Smooth muscle cell (in vitro differentiated cells): Measurements from ENCODE around the gene ENDOV. TPM values are rescaled to one million over a fixed set of nuclear protein-coding genes. Genes with fewer than 3 reads are reported as not detected.

ENCODE experiments used
- DNase-seq: peaks from one replicate; lab custom pipeline; 2025; ENCODE audit not compliant: unreplicated experiment; lab: John Stamatoyannopoulos, UW
- H2AFZ ChIP-seq: fragments of 200-600 bp; sonication (generic); 2 replicates; pipeline ENCODE4 v1.6.0; 2016; ENCODE audit warnings: antibody characterized with exemption, low read depth, mild to moderate bottlenecking
- H3F3A ChIP-seq: fragments of 200-600 bp; sonication (generic); 2 replicates; pipeline ENCODE4 v1.6.0; 2017; ENCODE audit warnings: antibody characterized with exemption, low read depth
- H3K27ac ChIP-seq: fragments of 200-600 bp; sonication (generic); 2 replicates; pipeline ENCODE4 v1.5.1; 2016; ENCODE audit warnings: low read depth, mild to moderate bottlenecking
- H3K27me3 ChIP-seq: fragments of 200-600 bp; sonication (generic); 2 replicates; pipeline ENCODE4 v1.6.1; 2016; ENCODE audit warnings: low read depth, mild to moderate bottlenecking
- H3K36me3 ChIP-seq: fragments of 200-600 bp; sonication (generic); 2 replicates; pipeline ENCODE4 v1.5.1; 2016; ENCODE audit warnings: low read depth
- H3K4me1 ChIP-seq: fragments of 200-600 bp; sonication (generic); 2 replicates; pipeline ENCODE4 v1.5.1; 2016; ENCODE audit warnings: low read depth
- H3K4me2 ChIP-seq: fragments of 200-600 bp; sonication (generic); 2 replicates; pipeline ENCODE4 v1.6.0; 2016; ENCODE audit warnings: mild to moderate bottlenecking
- H3K4me3 ChIP-seq: fragments of 200-600 bp; sonication (generic); 2 replicates; pipeline ENCODE4 v1.5.1; 2016; ENCODE audit warnings: mild to moderate bottlenecking
- H3K79me2 ChIP-seq: fragments of 200-600 bp; sonication (generic); 2 replicates; pipeline ENCODE4 v1.6.0; 2016; ENCODE audit warnings: low read depth, mild to moderate bottlenecking
- H3K9ac ChIP-seq: fragments of 200-600 bp; sonication (generic); 2 replicates; pipeline ENCODE4 v1.6.0; 2016; ENCODE audit warnings: low read depth
- H3K9me3 ChIP-seq: fragments of 200-600 bp; sonication (generic); replicated peaks from 2 replicates; pipeline ENCODE4 v1.5.1; 2016; ENCODE audit warnings: low read depth
- H4K20me1 ChIP-seq: fragments of 200-600 bp; sonication (generic); 2 replicates; pipeline ENCODE4 v1.6.0; 2016; ENCODE audit warnings: low read depth
- WGBS: methylation state at CpG from one replicate; pipeline ENCODE4 v1.1.7; 2016; ENCODE audit warnings: low lambda C conversion rate; 5-methylcytosine and 5-hydroxymethylcytosine counted together
- polyA plus RNA-seq: library from polyadenylated mRNA; unstranded; fragments of >200 nt; fragmentation: Nextera tagmentation; extraction: Ambion mirVana; gene quantifications from 2 replicates; pipeline ENCODE4 v1.2.1, GENCODE V29; 2016
- total RNA-seq: library from RNA; depleted of rRNA; stranded (reverse); fragments of >200 nt; gene quantifications from 2 replicates; pipeline ENCODE4 v1.2.3, GENCODE V29; 2014
- TF ChIP-seq, protein P1 (sequence below): fragments of 200-600 bp; sonication (generic); IDR thresholded peaks from 2 replicates; pipeline ENCODE4 v1.5.1; 2017; ENCODE audit warnings: borderline replicate concordance, mild to moderate bottlenecking, antibody characterized with exemption; ENCODE audit not compliant: insufficient read depth, poor library complexity, severe bottlenecking

Gene ENDOV
- total and polyA plus RNA-seq, 2 experiments from 2014 or later, result 31.6 to 59.7 TPM

DNA sequence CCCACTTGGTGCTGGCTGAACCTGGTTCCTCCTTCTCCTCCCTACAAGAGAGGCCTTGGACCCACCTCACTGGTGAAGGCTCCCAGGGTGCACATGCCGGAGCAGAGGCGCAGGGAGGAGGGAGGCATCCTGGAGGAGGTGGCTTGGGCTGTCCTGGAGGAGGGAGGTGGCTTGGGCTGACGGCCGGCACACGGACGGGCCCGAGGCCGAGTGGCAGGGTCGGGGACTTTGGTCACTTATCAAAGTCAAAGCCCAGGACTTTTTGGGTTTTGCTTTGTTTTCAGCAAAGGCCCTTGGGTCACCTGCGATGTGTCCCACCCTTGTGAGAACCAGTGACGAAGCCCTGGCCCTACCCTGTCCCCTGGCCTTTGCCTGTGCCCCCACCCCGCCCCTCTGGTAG lies 28.5 kb downstream of the ENDOV start:
- no peak overlapping the region for H3K9ac ChIP-seq
- 62% methylated on average over 9 of the region's 12 CpGs for WGBS

DNA sequence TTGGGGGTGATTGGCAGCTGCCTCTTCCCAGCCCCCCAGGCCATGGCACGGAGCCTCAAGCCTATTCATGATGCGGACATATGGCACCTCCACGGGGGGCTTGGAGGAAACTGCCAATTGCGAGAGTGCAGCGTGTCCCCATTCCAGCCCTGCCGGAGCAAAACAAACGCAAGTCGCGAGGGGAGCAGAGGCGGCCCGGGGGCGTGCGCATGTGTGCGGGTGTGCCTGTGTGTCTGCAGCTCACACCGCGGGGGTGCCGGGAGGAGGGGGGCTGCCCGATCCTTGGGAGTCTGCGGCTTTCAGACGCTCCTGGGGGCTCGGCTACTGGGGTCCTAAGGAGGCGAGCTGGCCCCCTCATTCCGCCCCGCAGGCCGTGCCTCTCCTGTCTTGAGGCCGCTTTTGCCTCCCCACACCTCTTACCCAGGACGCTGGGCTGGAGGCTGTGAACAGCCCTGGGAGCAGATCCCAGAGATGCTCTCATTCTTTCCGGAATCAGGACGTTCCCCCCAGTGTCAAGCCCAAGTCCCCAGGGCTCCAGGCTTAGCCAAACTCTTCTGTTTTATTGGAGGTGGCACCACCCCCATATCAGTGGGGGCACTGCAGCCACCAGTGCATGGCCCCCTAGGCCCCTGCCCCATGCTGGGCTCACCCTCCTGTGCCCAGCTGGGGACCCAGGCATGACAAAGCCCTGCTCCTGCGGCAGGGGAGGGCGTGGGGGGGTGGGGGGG lies 29.1 kb downstream of the ENDOV start:
- H3K4me1 ChIP-seq, result no peaks in the 10 kb centered on the region
- H2AFZ ChIP-seq, result no peak overlapping the region
- no peak overlapping the region for H3K4me3 ChIP-seq
- H3K9ac ChIP-seq, result no peak overlapping the region
- H3K27ac ChIP-seq, result no peak overlapping the region
- H3K27me3 ChIP-seq, result peaks cover 11% of the 10 kb centered on the region
- peaks cover 53% of the 10 kb centered on the region for H4K20me1 ChIP-seq
- WGBS, result 33% methylated on average over 16 of the region's 31 CpGs
- TF ChIP-seq, protein P1, sequence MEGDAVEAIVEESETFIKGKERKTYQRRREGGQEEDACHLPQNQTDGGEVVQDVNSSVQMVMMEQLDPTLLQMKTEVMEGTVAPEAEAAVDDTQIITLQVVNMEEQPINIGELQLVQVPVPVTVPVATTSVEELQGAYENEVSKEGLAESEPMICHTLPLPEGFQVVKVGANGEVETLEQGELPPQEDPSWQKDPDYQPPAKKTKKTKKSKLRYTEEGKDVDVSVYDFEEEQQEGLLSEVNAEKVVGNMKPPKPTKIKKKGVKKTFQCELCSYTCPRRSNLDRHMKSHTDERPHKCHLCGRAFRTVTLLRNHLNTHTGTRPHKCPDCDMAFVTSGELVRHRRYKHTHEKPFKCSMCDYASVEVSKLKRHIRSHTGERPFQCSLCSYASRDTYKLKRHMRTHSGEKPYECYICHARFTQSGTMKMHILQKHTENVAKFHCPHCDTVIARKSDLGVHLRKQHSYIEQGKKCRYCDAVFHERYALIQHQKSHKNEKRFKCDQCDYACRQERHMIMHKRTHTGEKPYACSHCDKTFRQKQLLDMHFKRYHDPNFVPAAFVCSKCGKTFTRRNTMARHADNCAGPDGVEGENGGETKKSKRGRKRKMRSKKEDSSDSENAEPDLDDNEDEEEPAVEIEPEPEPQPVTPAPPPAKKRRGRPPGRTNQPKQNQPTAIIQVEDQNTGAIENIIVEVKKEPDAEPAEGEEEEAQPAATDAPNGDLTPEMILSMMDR, result no peak
- H3K4me2 ChIP-seq, result no peak overlapping the region
- no peak for DNase-seq
- no peaks in the 10 kb centered on the region for H3K79me2 ChIP-seq
- H3F3A ChIP-seq, result no peaks in the 10 kb centered on the region
- no peaks in the 10 kb centered on the region for H3K36me3 ChIP-seq
- H3K9me3 ChIP-seq, result no peaks in the 10 kb centered on the region

More for the DNA sequence above, 28.5 kb downstream of the ENDOV start:
- H3K79me2 ChIP-seq, result no peaks in the 10 kb centered on the region
- H3K36me3 ChIP-seq, result no peaks in the 10 kb centered on the region
- H3K4me2 ChIP-seq, result no peak overlapping the region
- H3K27me3 ChIP-seq, result peaks cover 11% of the 10 kb centered on the region
- no peak for DNase-seq
- no peak overlapping the region for H2AFZ ChIP-seq
- no peaks in the 10 kb centered on the region for H3K9me3 ChIP-seq
- H3K27ac ChIP-seq, result no peak overlapping the region
- no peaks in the 10 kb centered on the region for H3F3A ChIP-seq
- H3K4me1 ChIP-seq, result no peaks in the 10 kb centered on the region
- TF ChIP-seq, protein P1, result no peak
- no peak overlapping the region for H3K4me3 ChIP-seq
- peaks cover 58% of the 10 kb centered on the region for H4K20me1 ChIP-seq

DNA sequence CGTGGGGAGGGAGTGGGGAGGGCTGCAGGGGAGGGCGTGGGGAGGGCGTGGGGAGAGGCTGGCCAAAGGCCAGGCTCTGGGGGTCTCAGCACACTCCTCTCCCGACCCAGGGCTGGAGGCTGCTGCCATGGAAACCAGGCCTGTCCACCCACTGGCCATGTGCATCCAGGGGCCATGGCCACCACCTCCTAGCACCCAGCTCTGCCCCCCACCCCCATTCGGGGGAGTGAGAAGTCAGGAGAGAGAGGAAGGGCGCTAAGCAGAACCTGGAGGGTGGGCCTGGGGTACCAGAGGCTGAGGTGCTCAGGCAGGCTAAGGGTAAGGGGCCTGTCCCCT lies 29.6 kb downstream of the ENDOV start:
- TF ChIP-seq, protein P1, result no peak
- H3K9ac ChIP-seq, result no peak overlapping the region
- no peaks in the 10 kb centered on the region for H3K9me3 ChIP-seq
- DNase-seq, result no peak
- H3K36me3 ChIP-seq, result no peaks in the 10 kb centered on the region
- no peaks in the 10 kb centered on the region for H3K79me2 ChIP-seq
- no peaks in the 10 kb centered on the region for H3K4me1 ChIP-seq
- H3K4me3 ChIP-seq, result no peak overlapping the region
- 82% methylated on average over 3 of the region's 6 CpGs for WGBS
- H3F3A ChIP-seq, result no peaks in the 10 kb centered on the region
- peaks cover 11% of the 10 kb centered on the region for H3K27me3 ChIP-seq
- no peak overlapping the region for H3K27ac ChIP-seq
- H2AFZ ChIP-seq, result no peak overlapping the region
- H4K20me1 ChIP-seq, result peaks cover 47% of the 10 kb centered on the region
- H3K4me2 ChIP-seq, result no peak overlapping the region
